HG03060 (cell line): ENCODE data around the gene CDC34.

Experiments used
- ATAC-seq: cut with Tn5 transposase; IDR thresholded peaks from one replicate; pipeline ENCODE4 v1.9.1; 2021; ENCODE audit warnings: low read depth, moderate number of reproducible peaks; ENCODE audit not compliant: unreplicated experiment

The CDC34 gene, protein sequence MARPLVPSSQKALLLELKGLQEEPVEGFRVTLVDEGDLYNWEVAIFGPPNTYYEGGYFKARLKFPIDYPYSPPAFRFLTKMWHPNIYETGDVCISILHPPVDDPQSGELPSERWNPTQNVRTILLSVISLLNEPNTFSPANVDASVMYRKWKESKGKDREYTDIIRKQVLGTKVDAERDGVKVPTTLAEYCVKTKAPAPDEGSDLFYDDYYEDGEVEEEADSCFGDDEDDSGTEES

DNA sequence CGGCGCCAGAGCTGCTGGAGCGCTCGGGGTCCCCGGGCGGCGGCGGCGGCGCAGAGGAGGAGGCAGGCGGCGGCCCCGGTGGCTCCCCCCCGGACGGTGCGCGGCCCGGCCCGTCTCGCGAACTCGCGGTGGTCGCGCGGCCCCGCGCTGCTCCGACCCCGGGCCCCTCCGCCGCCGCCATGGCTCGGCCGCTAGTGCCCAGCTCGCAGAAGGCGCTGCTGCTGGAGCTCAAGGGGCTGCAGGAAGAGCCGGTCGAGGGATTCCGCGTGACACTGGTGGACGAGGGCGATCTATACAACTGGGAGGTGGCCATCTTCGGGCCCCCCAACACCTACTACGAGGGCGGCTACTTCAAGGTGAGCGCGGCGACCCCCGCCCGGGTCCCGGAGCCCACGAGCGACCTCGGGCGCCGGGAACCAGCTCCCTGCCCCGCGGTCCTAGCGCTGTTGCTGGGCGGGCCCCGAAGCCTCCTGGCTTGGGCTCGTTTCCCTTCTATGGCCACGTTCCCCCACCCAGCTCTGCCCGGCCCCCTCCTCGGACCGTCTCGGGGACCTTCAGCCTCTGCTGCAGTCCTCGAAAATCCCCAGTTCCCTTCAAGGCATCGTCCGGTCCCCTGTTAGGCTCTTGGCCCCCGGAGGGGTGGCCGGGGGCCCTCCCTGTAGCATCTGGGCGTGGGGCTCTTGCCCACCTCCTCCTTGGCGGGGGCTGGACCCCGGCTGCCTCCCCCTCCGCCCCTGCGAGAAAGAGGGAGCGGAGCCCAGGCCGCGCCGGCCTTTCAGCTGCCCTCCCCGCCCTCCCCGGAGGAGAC is at the start of gene CDC34:
TSS of gene CDC34 (plus strand) at position 8 of the 808 bp plus-strand sequence. CDS start at position 180, 172 bp downstream.
- no peak for ATAC-seq

DNA sequence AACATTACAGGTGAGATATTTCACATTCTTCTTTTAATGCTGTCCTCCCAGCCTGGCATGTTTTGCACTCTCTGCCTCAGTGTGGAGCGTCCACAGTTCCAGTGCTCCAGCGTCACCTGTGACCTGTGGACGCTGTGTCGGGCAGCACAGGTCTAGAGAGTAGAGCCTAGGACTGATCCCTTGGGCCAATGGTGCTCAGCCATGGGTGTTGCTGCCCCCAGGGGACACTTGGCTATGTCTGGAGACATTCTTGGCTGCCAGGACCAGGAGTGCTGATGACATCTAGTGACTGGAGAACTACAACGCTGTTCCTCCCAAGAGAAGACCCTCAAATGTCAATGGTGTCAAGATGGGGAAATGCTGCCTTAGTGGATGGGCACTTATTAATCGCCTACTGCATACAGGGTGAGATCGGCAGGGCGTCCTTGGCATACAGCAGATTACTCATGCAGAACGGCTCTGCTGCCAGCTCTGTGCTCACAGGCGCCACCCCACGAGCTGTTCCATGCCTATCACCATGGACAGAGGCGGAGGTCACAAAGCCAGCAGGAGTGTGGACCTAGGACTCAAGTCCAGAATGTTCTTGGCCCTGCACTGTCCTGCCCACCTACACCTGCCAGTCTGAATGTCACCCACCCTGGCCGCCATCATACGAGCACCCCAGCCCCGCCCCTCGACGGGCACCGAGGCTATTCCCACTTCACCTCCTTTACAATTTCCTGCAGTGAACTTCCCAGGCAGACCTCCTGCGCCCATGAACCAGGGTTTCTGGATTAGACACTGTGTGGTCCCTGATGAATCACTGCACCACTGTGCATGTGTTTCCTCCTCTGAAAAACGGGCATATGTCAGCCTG is 49.1 kb upstream of the CDC34 start:
- ATAC-seq, result no peak

DNA sequence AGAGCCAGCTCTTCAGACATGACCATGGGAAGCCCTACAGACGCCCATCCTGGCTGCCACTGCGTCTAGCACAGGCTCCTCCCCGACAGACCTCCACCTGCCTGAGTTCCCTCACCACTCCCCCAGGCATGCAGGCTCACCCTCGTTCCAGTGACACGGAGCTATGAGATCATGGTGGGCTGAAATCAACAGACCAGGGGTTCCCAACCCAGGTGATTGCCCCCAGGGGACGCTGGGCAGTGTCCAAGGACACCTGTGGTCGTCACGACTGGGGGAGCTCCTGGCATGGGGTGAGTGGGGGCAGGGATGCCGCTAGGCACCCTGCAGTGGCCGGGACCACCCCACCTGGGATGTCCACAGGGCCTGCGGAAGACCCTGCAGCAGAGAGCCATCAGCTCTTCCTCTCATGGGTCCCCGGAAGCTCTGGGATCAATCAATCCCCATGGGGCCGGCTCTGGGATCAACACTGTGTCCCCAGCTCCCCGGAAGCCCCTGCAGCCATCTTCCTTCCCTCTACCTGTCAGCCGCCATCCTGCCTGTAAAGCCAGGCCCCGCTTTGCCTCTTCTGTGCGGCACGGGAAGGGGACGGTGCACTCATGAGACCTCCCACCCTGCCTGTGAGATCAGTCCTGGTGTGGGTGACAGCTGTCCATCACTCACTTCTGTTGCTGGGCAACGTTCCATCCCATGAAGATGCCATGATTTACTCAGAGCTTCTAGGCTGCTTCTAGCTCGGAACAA is 48.1 kb upstream of the CDC34 start:
- no peak for ATAC-seq

DNA sequence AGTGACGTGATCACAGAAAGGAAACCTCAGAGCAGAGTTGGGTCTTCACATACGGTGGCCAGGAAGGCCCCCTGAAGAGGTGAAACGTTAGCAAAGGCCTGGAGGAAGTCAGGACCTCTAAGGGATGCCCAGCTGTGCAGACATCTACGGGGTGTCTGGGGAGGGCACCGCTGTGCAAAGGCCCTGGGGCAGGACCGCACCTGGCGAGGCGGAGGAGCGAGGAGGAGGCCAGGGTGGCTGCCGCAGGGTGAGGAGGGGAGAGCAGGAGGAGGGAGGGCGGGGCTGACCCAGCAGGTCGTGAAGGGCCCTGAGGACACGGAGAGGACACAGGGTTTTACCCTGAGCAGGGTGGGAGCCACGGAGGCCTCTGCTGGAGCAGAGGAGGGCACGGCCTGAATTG is 47.1 kb upstream of the CDC34 start:
- ATAC-seq, result no peak

DNA sequence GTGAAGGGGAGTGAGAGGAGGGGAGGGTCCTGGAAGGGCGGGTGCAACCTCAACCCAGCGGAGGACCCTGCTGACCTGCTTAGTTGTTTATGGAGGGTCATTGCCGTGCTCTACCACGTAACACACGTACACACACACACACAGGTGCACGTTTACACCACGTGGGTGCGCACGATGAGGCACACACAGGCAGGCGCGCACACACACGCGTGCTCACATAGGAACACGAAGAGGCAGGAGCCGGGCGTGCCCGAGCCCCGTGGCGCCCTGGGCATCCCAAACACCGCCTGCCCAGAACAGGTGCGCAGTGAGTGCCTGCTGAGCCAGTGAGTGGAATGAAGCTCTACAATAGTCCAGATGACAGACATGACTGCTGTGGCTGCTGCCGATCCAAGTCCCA is 46.5 kb upstream of the CDC34 start:
- no peak for ATAC-seq

DNA sequence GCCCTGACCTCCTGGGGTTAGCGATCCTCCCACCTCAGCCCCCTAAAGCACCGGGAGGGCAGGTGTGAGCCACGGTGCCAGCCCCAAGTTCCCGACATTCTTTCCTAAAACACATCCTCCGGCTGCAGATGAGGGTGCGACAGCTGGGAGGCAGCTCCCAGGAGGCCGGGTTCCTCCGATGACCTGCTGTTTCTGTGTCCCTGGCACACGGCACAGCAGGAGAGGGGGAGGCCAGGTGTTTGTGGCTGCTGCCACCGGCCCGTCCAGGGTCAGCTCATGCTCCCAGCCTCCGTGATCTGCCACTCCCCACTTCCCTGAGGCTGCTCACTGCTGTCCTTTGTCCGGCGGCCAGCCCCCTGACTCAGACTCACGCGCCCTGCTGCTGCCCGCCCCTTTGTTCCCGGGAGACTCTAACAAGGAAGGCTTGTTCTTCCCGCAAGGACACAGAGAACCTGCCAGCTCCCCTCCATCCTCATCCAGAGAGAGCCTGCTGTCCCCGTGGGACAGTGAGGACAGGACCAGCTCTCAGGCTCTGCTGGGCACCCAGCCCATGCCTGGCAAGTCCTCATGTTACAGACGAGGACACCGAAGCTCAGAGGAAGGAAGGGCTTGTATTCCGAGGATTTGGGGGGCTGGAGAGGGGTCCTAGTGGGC is 45.9 kb upstream of the CDC34 start:
- ATAC-seq, result no peak

DNA sequence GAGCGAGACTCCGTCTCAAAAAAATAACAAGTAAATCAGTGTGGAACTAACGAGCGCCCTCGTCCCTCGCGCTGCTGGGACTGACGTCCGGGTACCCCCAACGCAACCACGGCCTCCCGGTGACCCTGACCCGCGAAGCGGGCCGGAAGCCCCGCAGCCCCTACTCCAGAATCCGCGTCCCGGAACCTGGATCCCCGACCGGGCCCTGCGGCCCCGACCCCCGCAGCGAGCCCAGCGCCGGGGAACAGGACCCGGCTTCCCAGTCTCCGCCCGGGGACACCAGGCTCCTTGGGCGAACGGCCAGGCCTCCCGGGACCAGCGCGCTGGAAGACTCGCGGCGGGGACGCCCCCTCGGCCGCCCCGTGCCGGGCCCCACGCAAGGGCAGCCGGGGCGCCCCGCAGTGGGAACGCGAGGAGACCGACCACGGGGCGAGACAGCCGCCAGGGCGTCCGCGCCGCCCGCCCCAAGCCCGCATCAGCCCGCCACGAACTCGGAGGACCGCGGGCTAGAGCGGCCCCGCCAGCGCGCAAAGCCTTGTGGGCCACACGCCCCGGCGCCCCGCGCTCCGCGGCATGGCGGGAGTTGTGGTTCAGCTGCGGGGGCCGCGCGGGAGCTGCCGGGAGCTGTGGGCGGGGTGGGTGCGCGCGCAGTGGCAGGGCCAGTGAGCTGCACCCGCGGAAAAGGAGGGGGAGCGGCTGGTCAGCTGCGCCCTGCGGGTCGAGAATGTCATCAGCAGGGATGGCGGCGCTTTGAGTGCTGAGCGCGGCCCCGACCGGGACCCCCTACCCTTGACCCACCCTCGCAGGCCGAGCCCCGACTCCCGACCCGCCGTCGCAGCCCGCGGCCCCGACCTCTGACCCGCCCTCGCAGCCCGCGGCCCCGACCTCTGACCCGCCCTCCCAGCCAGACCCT is 42.8 kb upstream of the CDC34 start:
- ATAC-seq, result peak; percentile 53

DNA sequence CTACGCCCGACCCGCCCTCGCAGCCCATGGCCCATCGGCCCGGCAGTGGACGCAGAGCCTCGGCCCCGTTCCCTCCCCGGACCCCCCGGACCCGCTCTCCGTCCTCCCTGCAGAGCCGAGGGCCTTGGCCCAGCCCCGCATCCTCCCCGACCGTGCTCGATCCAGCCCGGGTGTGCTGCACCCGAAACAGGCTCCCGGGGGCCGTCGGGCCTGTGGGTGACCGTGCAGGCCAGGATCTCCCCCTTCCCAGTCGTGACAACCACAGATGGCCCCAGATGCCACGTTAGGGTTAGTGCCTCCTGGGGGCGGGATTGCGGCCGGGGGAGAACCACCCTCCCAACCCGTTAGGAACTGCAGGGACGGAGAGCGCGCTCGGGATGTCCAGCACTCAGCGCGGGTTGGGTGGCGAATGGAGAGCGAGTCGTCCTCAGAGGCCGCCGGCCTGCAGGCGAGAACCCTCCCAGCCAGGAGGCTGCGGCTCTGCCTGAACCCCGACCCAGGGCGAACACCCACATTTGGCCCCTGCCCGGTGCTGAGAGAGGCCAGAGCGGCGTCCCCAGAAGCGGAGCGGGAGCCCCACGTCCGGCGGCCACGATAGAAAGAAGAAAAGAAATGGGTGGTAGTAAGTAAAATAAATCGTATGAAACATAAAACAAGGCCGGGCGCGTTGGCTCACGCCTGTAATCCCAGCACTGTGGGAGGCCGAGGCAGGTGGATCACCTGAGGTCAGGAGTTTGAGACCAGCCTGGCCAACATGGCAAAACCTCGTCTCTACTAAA is 42.0 kb upstream of the CDC34 start:
- ATAC-seq, result no peak

DNA sequence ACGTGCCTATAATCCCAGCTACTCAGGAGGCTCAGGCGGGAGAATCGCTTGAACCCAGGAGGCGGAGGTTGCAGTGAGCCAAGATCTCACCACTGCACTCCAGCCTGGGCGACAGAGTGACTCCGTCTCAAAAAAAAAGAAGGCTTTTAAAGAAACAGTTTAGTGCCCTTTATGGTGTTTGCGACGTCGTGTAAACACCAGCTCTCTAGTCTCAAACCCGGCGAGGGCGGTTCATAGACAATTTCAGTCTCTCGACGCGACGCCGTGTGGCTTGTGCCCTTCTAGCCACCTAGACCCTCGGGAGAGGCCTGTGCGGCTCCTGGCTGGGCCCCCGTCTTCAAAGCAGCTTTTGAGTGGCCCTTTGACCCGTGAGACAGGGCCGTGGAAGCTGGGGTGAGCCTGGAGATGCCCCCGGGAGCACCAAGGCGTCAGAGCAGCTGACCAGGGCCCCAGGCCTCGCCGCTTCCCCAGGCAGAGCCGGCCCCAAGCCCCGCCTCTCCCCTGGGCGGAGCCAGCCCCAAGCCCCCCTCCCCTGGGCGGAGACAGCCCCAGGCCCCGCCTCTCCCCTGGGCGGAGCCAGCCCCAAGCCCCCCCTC is 40.3 kb upstream of the CDC34 start:
- no peak for ATAC-seq

DNA sequence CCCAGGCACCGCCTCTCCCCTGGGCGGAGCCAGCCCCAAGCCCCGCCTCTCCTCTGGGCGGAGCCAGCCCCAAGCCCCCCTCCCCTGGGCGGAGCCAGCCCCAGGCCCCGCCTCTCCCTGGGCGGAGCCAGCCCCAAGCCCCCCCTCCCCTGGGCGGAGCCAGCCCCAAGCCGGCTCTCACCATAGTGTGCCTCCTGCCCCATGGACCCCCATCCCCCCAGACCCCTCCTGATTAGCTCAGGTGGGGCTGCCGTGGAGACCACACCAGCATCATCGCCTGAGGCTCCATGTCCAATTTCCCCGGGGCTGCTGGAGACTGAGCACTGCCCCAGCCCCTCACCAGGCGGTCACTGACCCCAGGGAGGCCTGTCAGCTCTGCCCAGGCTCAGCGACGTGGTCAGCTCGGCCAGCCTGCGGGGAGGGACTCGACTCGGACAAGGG is 39.4 kb upstream of the CDC34 start:
- ATAC-seq, result no peak

DNA sequence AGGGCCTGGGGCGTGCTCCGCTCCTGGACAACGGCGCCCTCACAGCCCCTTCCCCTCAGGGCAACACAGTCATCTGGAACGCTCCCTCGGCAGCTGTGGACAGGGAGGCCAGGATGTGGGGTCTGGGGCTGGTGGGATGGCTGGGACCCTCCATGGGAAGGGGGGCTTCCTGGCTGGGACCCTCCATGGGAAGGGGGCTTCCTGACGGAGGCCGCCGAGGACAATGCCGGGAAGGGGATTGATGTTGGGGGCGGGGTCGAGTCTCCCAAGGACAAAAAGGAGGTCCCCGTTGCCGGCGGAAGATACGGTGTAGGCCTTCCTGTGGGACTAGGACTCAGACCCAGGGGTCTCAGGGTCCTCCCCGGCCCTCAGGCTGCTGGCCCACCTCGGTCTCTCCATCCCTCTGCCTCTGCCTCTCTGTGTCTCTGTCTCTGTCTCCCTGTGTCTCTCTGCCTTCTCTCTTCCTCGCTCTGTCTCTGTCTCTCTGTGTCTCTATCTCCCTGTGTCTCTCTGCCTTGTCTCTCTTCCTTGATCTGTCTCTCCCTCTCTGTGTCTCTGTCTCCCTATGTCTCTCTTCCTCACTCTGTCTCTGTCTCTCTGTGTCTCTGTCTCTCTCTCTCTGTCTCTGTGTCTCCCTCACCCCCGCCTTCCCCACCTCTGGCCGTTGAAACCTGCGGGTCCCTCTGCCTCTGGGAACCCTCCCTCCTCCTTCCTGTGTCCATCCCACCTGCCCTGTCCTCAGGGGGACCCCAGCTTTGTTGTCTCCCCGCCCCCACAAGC is 38.0 kb upstream of the CDC34 start:
- ATAC-seq, result no peak

DNA sequence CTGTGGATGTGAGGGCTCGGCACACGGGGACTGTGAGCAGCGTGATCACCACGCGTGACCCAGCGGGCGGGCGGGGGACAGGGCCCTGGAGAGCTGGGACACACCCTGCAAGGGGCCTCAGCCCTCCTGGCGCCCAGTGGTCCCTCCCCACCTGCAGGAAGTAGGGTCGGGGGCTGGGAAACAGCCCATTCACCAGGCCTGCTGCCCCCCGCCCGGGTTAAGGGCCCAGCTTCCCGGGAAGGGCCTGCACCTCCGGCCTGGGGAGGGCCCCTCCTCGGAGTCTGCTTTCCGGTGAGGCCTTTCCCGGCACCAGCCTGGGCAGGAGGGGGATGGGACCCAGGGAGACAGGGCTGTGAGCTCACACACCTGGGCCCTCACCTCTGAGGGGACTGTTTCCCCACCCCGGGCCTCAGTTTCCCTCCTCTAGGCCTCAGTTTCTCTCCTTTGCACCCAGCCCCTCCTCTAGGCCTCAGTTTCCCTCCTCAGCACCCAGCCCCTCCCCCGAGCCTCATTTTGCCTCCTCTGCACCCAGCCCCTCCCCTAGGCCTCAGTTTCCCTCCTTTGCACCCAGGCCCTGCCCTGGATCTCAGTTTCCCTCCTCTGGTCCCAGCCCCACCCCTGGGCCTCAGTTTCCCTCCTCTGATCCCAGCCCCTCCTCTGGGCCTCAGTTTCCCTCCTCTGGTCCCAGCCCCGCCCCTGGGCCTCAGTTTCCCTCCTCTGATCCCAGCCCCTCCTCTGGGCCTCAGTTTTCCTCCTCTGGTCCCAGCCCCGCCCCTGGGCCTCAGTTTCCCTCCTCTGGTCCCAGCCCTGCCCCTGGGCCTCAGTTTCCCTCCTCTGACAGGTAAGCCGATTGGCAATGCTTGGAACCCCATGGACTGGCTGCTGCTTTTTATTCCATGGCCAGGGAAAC is 37.1 kb upstream of the CDC34 start:
- ATAC-seq, result no peak

DNA sequence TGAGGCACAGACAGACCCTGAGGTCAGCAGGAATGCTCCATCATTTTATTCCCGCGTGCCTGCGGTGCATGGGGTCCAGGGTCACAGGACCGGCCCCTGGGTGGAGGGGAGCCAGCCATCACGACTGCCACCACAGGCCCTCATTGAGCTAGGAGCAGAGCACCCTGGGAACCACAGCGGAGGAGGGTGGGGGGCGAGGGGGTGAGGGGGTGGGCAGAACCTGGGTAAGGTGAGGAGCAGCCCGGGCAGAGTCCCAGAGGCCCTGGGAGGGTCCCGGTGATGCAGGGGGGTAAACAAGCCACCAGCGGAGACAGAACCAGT is 36.5 kb upstream of the CDC34 start:
- ATAC-seq, result no peak

DNA sequence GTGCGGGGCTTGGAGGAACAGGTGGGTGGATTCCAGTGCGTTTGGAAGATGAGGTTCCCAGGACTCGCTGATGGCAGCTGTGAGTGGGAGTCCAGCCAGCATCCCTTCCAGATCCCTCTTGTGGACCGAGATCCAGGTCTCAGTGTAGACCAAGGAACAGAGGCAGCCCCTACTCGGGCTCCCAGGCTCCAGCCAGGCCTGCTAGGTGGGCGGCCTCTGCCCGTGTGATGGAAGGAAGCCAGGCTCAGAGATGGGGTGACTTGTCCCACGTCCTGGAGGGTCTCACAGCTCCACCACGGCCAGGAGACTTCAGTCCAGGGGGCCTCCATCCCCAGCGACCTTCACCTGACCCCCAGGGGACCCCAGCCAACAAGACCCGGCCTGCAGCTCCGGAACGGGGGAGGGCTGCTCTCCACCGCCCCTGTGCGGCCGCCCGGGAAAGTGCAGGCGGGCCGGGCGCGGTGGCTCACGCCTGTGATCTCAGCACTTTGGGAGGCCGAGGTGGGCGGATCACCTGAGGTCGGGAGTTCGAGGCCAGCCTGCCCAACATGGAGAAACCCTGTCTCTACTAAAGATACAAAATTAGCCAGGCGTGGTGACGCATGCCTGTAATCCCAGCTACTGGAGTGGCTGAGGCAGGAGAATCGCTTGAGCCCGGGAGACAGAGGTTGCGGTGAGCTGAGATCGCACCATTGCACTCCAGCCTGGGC is 36.0 kb upstream of the CDC34 start:
- ATAC-seq, result no peak

DNA sequence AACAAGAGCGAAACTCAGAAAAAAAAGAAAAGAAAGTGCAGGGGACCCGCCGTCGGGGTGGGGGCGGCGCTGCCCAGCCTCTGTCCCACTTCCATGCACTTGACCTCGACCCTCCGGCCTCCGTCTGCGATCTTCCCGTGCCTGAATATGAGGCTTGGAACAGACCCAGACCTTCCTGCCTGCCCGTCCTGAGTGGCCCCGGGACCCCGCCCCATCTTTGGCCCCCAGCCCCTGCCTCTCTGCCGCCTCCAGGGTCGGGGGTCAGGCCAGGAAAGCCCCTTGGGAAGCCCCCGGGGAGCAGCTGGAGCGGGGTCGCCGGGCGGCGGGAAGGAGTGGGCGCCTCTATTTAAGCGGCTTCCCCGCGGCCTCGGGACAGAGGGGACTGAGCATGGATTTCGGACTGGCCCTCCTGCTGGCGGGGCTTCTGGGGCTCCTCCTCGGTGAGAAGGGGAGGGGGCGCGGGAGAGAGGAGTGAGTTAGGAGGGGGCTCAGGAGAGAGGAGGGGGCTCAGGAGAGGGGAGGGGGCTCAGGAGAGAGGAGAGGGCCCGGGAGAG is 35.4 kb upstream of the CDC34 start, which contains the start of gene MADCAM1:
TSS of gene MADCAM1 (plus strand) at position 375 of the 554 bp plus-strand sequence. CDS start at position 389, 14 bp downstream.
- ATAC-seq, result no peak
